Measurements from ENCODE around the gene TNRC18. TPM values are rescaled to one million over a fixed set of nuclear protein-coding genes. Genes with fewer than 3 reads are reported as not detected.
A peak's percentile ranks its signal among the peaks of the same experiment; 100 is the strongest.

The TNRC18 gene
- polyA plus RNA-seq, 1 donor from 2014 or later = 23.6 TPM

GRCh38 chr7:5381071-5381772, 42.4 kb downstream of the TNRC18 start:
- H3K9me3 ChIP-seq (ENCODE audit: low read length) = no peaks in the 10 kb centered on the region
- H3K27ac ChIP-seq (ENCODE audit: low read length) = peak overlapping the region; percentile 95
- H3K9me2 ChIP-seq (ENCODE audit: insufficient read depth, low read length) = no peaks in the 10 kb centered on the region
- H2AFZ ChIP-seq (ENCODE audit: low read depth, low read length) = no peak overlapping the region
- no peak overlapping the region for H3K4me3 ChIP-seq (ENCODE audit: low read length)
- H4K20me1 ChIP-seq (ENCODE audit: insufficient read depth) = no peaks in the 10 kb centered on the region
- no peak for TF ChIP-seq MXI1 (conservative IDR thresholded peaks at IDR 0.05; ENCODE audit: poor library complexity, severe bottlenecking)
- no peak for TF ChIP-seq SMC3 (conservative IDR thresholded peaks at IDR 0.05; ENCODE audit: poor library complexity)
- TF ChIP-seq RAD21 (conservative IDR thresholded peaks at IDR 0.05) = no peak
- no peak for TF ChIP-seq REST (IDR thresholded peaks at IDR 0.05; ENCODE audit: borderline replicate concordance)
- TF ChIP-seq TAF1 (IDR thresholded peaks at IDR 0.05; ENCODE audit: low read depth) = no peak
- H3F3A ChIP-seq (ENCODE audit: insufficient read depth, low read length, poor library complexity, severe bottlenecking) = no peaks in the 10 kb centered on the region
- no peaks in the 10 kb centered on the region for H3K27me3 ChIP-seq (ENCODE audit: insufficient read depth, low read depth, low read length)
- peaks cover 6% of the 10 kb centered on the region for H3K36me3 ChIP-seq (ENCODE audit: insufficient read depth, low read length)
- H3K4me2 ChIP-seq (ENCODE audit: low read length) = no peak overlapping the region
- peaks cover 86% of the 10 kb centered on the region for H3K79me2 ChIP-seq (replicated peaks; ENCODE audit: insufficient read depth, low read length)
- peak overlapping the region; percentile 2 for H3K9ac ChIP-seq (ENCODE audit: low read length)

GRCh38 chr7:5380350-5381070, 43.1 kb downstream of the TNRC18 start:
- Histone ChIP-seq H3K4me3 (ENCODE audit: low read length) (no peak overlapping the region), H3K4me2 (ENCODE audit: low read length) (no peak overlapping the region), H4K20me1 (ENCODE audit: insufficient read depth) (no peaks in the 10 kb centered on the region), H3K27me3 (ENCODE audit: insufficient read depth, low read depth, low read length) (no peaks in the 10 kb centered on the region), H2AFZ (ENCODE audit: low read depth, low read length) (no peak overlapping the region), H3K36me3 (ENCODE audit: insufficient read depth, low read length) (peaks cover 6% of the 10 kb centered on the region), H3K9ac (ENCODE audit: low read length) (no peak overlapping the region), H3K79me2 (replicated peaks; ENCODE audit: insufficient read depth, low read length) (peaks cover 85% of the 10 kb centered on the region), H3F3A (ENCODE audit: insufficient read depth, low read length, poor library complexity, severe bottlenecking) (no peaks in the 10 kb centered on the region), H3K9me2 (ENCODE audit: insufficient read depth, low read length) (no peaks in the 10 kb centered on the region), H3K27ac (ENCODE audit: low read length) (peak overlapping the region; percentile 95), H3K9me3 (ENCODE audit: low read length) (no peaks in the 10 kb centered on the region)
- TF ChIP-seq SMC3 (conservative IDR thresholded peaks at IDR 0.05; ENCODE audit: poor library complexity) = no peak
- TF ChIP-seq RAD21 (conservative IDR thresholded peaks at IDR 0.05) = no peak
- TF ChIP-seq EZH2 (IDR thresholded peaks at IDR 0.05; ENCODE audit: borderline replicate concordance, insufficient read depth, low read length, poor library complexity, severe bottlenecking) = no peak
- no peak for TF ChIP-seq CTCF (IDR thresholded peaks at IDR 0.05; ENCODE audit: poor library complexity, severe bottlenecking)
- no peak for TF ChIP-seq REST (IDR thresholded peaks at IDR 0.05; ENCODE audit: borderline replicate concordance)
- TF ChIP-seq MXI1 (conservative IDR thresholded peaks at IDR 0.05; ENCODE audit: poor library complexity, severe bottlenecking) = no peak
- TF ChIP-seq POLR2AphosphoS5 (IDR thresholded peaks at IDR 0.05) = no peak
